HepG2 (cell line): Measurements from ENCODE around the gene UNC5CL. TPM values are rescaled to one million over a fixed set of nuclear protein-coding genes. Genes with fewer than 3 reads are reported as not detected.

Source experiments
- ARNT ChIP-seq: fragments of 450-650 bp; IDR thresholded peaks from 2 replicates; pipeline ENCODE4 v1.6.1; 2017
- ATF5 ChIP-seq: sonication (generic); formaldehyde crosslinking; IDR thresholded peaks from 2 replicates; pipeline ENCODE4 v1.4.0; 2020; ENCODE audit warnings: mild to moderate bottlenecking, low read depth, missing genetic modification reagents
- DR1 ChIP-seq: sonication (generic); formaldehyde crosslinking; IDR thresholded peaks from 2 replicates; pipeline ENCODE4 v1.8.0; 2021; ENCODE audit warnings: mild to moderate bottlenecking, missing genetic modification reagents, inconsistent platforms
- ESRRA ChIP-seq: sonication (generic); formaldehyde crosslinking; IDR thresholded peaks from 2 replicates; pipeline ENCODE4 v1.5.1; 2020; ENCODE audit warnings: mild to moderate bottlenecking, low read depth, missing genetic modification reagents
- ETV5 ChIP-seq: IDR thresholded peaks from 2 replicates; pipeline ENCODE4 v1.6.1; 2018; ENCODE audit warnings: missing biosample characterization, missing genetic modification reagents, inconsistent platforms, borderline replicate concordance
- FOXO1 ChIP-seq: sonication (generic); formaldehyde crosslinking; IDR thresholded peaks from 2 replicates; pipeline ENCODE4 v1.4.0; 2020; ENCODE audit warnings: missing genetic modification reagents
- HBP1 ChIP-seq: IDR thresholded peaks from 2 replicates; pipeline ENCODE4 v1.6.1; 2016; ENCODE audit warnings: low read depth, control low read depth
- HNRNPK ChIP-seq: fragments of 200-400 bp; formaldehyde crosslinking; IDR thresholded peaks from 2 replicates; pipeline ENCODE4 v1.6.1; 2018; ENCODE audit warnings: low read length, low read depth, moderate library complexity, mild to moderate bottlenecking; ENCODE audit not compliant: poor library complexity, severe bottlenecking
- KLF16 ChIP-seq, 2 experiments: sonication (generic) in 1 of 2; formaldehyde crosslinking in 1 of 2; IDR thresholded peaks; 2 replicates each; pipeline versions ENCODE4 v1.6.1 to v1.8.0; 2016 to 2023; ENCODE audit warnings: missing genetic modification reagents in 2 of 2, missing compliant biosample characterization in 1 of 2
- MAFF ChIP-seq: IDR thresholded peaks from 2 replicates; pipeline ENCODE4 v1.6.1; 2011; ENCODE audit warnings: low read depth, low read length, improper control_type of control experiment
- MED8 ChIP-seq: sonication (generic); formaldehyde crosslinking; IDR thresholded peaks from 2 replicates; pipeline ENCODE4 v1.8.1; 2023; ENCODE audit warnings: mild to moderate bottlenecking, missing genetic modification reagents; ENCODE audit not compliant: insufficient replicate concordance
- MYC ChIP-seq: sonication (generic); formaldehyde crosslinking; IDR thresholded peaks from 2 replicates; pipeline ENCODE4 v1.9.0; 2021; ENCODE audit warnings: missing genetic modification reagents, borderline replicate concordance
- ONECUT2 ChIP-seq: sonication (generic); formaldehyde crosslinking; IDR thresholded peaks from 2 replicates; pipeline ENCODE4 v1.4.0; 2020; ENCODE audit warnings: missing genetic modification reagents
- PHB2 ChIP-seq: fragments of 450-650 bp; IDR thresholded peaks from 2 replicates; pipeline ENCODE4 v1.6.1; 2018; ENCODE audit not compliant: partially characterized antibody
- SP140L ChIP-seq: sonication (generic); formaldehyde crosslinking; IDR thresholded peaks from 2 replicates; pipeline ENCODE4 v1.4.0; 2020; ENCODE audit warnings: missing genetic modification reagents, borderline replicate concordance
- SSRP1 ChIP-seq: IDR thresholded peaks from 2 replicates; pipeline ENCODE4 v1.6.1; 2016; ENCODE audit warnings: control low read depth
- TCF7 ChIP-seq: sonication (generic); IDR thresholded peaks from 2 replicates; pipeline ENCODE4 v1.6.1; 2016; ENCODE audit warnings: antibody characterized with exemption, low read depth
- ZBTB14 ChIP-seq: sonication (generic); formaldehyde crosslinking; IDR thresholded peaks from 2 replicates; pipeline ENCODE4 v1.4.0; 2020; ENCODE audit warnings: missing genetic modification reagents
- ZNF224 ChIP-seq: sonication (generic); formaldehyde crosslinking; IDR thresholded peaks from 2 replicates; pipeline ENCODE4 v1.5.0; 2020; ENCODE audit warnings: mild to moderate bottlenecking, missing genetic modification reagents
- ZNF24 ChIP-seq: fragments of 450-650 bp; IDR thresholded peaks from 2 replicates; pipeline ENCODE4 v1.6.1; 2017; ENCODE audit warnings: antibody characterized with exemption, mild to moderate bottlenecking
- ZNF607 ChIP-seq: sonication (generic); formaldehyde crosslinking; IDR thresholded peaks from 2 replicates; pipeline ENCODE4 v1.5.1; 2020; ENCODE audit warnings: missing genetic modification reagents, mild to moderate bottlenecking, borderline replicate concordance
- polyA plus RNA-seq, 8 experiments: library from polyadenylated mRNA; depleted of rRNA in 3 of 8; stranded (reverse) in 7 of 8; unstranded in 1 of 8; fragments of >200 nt; fragmentation: Illumina TruSeq in 4 of 8; extraction: Trizol in 4 of 8; gene quantifications; 2 replicates each; pipeline versions ENCODE4 v1.2.1 to v1.2.3, GENCODE V29; 2011 to 2016; ENCODE audit warnings: low read depth in 4 of 8, missing spikeins in 1 of 8, mixed read lengths in 1 of 8; ENCODE audit not compliant: insufficient read depth in 1 of 8
- total RNA-seq, 5 experiments: library from RNA; depleted of rRNA; stranded (reverse); fragments of >200 nt; fragmentation: Illumina TruSeq; extraction: Trizol; gene quantifications; 2 replicates each; pipeline ENCODE4 v1.2.3, GENCODE V29; 2016; ENCODE audit warnings: low read depth in 1 of 5
- TF ChIP-seq, protein P1 (sequence below): sonication (generic); formaldehyde crosslinking; IDR thresholded peaks from 2 replicates; pipeline ENCODE4 v1.4.0; 2020; ENCODE audit warnings: missing genetic modification reagents
- TF ChIP-seq, protein P2 (sequence below): sonication (generic); formaldehyde crosslinking; IDR thresholded peaks from 2 replicates; pipeline ENCODE4 v1.4.0; 2020; ENCODE audit warnings: missing genetic modification reagents
- TF ChIP-seq, protein P3 (sequence below): sonication (generic); formaldehyde crosslinking; conservative IDR thresholded peaks from 2 replicates; pipeline ENCODE4 v1.8.1; 2023; ENCODE audit warnings: missing genetic modification reagents

The UNC5CL gene
- total and polyA plus RNA-seq, 2 of the 13 experiments (the other 11 are each of a cell fraction or from before 2014, with no cell fraction given) = 2.4 to 2.5 TPM

DNA sequence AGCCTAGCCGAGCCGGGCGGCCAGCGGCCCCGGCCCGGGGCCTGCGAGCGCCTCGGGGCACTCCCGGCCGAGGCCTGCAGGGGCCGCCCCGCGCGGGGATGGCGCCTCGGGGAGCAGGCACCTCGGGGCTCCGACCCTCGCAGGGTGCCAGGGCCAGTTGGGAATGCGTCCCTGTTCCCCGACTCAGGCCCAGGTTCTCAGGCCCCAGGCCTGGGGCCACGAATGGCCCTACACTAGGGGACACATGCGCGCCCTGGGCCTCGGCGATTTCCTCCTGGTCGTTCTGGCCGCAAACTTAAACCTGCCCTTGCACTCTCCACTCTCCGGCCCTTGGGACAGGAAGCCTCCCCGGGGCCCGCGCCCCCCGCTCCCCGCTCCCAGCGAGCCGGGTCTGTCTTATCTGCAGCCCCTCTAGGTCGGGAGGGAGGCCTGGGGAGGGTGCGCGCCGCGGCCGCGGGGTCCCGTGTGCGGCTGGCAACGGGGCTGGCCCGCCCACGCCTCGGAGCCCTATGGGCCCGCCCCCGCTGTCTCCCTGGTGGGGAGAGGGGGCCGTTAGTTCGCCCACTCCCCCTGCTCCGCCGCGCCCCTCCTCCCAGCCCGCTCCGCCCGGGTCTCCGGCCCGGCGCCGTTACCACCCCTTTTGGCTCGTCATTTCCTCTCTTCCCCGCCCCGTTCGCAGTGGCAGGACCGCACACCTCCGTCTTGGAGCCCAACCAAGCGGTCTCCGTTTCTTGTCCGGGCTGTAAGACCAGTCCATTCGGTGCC, 34.4 kb upstream of the UNC5CL start (continued):
- TF ChIP-seq HNRNPK (peak; percentile 91), ZBTB14 (CRISPR knock-in tag) (peak; percentile 50), ARNT (no peak), SP140L (CRISPR knock-in tag) (no peak), ESRRA (0 out of 2 replicates have a peak, but pooled peaks have one; percentile 39), MED8 (CRISPR knock-in tag) (peak; percentile 23), ZNF224 (no peak), SSRP1 (no peak), TCF7 (no peak), HBP1 (CRISPR knock-in tag) (peak; percentile 9), DR1 (CRISPR knock-in tag) (no peak), ETV5 (CRISPR knock-in tag) (peak; percentile 63; the same call in 1 of the 2 replicates), KLF16 (CRISPR knock-in tag; IDR thresholded peaks at IDR 0.05) (peak in 1 of 2 experiments; percentile 77; a peak in 2 of 4 replicates), MAFF (no peak), ZNF607 (peak; percentile 23; the same call in 1 of the 2 replicates), ONECUT2 (CRISPR knock-in tag) (no peak), PHB2 (no peak), MYC (CRISPR knock-in tag) (peak; percentile 77), ZNF24 (0 out of 2 replicates have a peak, but pooled peaks have one; percentile 8), FOXO1 (CRISPR knock-in tag) (no peak), ATF5 (CRISPR knock-in tag) (no peak)
- TF ChIP-seq, protein P1, sequence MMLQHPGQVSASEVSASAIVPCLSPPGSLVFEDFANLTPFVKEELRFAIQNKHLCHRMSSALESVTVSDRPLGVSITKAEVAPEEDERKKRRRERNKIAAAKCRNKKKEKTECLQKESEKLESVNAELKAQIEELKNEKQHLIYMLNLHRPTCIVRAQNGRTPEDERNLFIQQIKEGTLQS (CRISPR knock-in tag) = no peak
- TF ChIP-seq, protein P2, sequence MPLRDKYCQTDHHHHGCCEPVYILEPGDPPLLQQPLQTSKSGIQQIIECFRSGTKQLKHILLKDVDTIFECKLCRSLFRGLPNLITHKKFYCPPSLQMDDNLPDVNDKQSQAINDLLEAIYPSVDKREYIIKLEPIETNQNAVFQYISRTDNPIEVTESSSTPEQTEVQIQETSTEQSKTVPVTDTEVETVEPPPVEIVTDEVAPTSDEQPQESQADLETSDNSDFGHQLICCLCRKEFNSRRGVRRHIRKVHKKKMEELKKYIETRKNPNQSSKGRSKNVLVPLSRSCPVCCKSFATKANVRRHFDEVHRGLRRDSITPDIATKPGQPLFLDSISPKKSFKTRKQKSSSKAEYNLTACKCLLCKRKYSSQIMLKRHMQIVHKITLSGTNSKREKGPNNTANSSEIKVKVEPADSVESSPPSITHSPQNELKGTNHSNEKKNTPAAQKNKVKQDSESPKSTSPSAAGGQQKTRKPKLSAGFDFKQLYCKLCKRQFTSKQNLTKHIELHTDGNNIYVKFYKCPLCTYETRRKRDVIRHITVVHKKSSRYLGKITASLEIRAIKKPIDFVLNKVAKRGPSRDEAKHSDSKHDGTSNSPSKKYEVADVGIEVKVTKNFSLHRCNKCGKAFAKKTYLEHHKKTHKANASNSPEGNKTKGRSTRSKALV (CRISPR knock-in tag) = peak; percentile 82
- TF ChIP-seq, protein P3, sequence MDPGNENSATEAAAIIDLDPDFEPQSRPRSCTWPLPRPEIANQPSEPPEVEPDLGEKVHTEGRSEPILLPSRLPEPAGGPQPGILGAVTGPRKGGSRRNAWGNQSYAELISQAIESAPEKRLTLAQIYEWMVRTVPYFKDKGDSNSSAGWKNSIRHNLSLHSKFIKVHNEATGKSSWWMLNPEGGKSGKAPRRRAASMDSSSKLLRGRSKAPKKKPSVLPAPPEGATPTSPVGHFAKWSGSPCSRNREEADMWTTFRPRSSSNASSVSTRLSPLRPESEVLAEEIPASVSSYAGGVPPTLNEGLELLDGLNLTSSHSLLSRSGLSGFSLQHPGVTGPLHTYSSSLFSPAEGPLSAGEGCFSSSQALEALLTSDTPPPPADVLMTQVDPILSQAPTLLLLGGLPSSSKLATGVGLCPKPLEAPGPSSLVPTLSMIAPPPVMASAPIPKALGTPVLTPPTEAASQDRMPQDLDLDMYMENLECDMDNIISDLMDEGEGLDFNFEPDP (CRISPR knock-in tag) = no peak
